ENCODE results near the gene PLD2.

The PLD2 gene

GRCh38 chr17:4808378-4808767 lies 1.4 kb downstream of the PLD2 start:
- no peak for TF ChIP-seq CTCF (IDR thresholded peaks at IDR 0.05)
- Mint-ChIP-seq H3K36me3 (ENCODE audit: low read depth) (peaks cover 36% of the 10 kb centered on the region), H3K4me3 (peak overlapping the region; percentile 93), H3K27me3 (ENCODE audit: low read depth, poor library complexity) (no peaks in the 10 kb centered on the region), H3K27ac (peak overlapping the region; percentile 64), H3K9me3 (no peaks in the 10 kb centered on the region), H3K4me1 (peaks cover 40% of the 10 kb centered on the region)
- DNase-seq, result no peak

GRCh38 chr17:4810696-4811290 lies 3.8 kb downstream of the PLD2 start:
- H3K4me3 Mint-ChIP-seq, result no peak overlapping the region
- H3K36me3 Mint-ChIP-seq (ENCODE audit: low read depth), result peaks cover 42% of the 10 kb centered on the region

GRCh38 chr17:4811471-4811870 lies 4.5 kb downstream of the PLD2 start:
- no peak for TF ChIP-seq CTCF (IDR thresholded peaks at IDR 0.05)
- H3K4me3 Mint-ChIP-seq, result no peak overlapping the region
- H3K4me1 Mint-ChIP-seq, result peaks cover 35% of the 10 kb centered on the region
- DNase-seq, result no peak
- H3K36me3 Mint-ChIP-seq (ENCODE audit: low read depth), result peaks cover 49% of the 10 kb centered on the region
- H3K9me3 Mint-ChIP-seq, result peaks cover 3% of the 10 kb centered on the region
- H3K27ac Mint-ChIP-seq, result no peak overlapping the region
- no peaks in the 10 kb centered on the region for H3K27me3 Mint-ChIP-seq (ENCODE audit: low read depth, poor library complexity)

More at GRCh38 chr17:4810696-4811290, 3.8 kb downstream of the PLD2 start:
- Mint-ChIP-seq H3K27ac (no peak overlapping the region), H3K9me3 (no peaks in the 10 kb centered on the region), H3K27me3 (ENCODE audit: low read depth, poor library complexity) (no peaks in the 10 kb centered on the region), H3K4me1 (peaks cover 40% of the 10 kb centered on the region)
- no peak for TF ChIP-seq CTCF (IDR thresholded peaks at IDR 0.05)
- no peak for DNase-seq

- peaks cover 3% of the 10 kb centered on the region for H3K9me3 Mint-ChIP-seq
- H3K36me3 Mint-ChIP-seq (ENCODE audit: low read depth), result peaks cover 54% of the 10 kb centered on the region
- H3K4me3 Mint-ChIP-seq, result no peak overlapping the region
- H3K27me3 Mint-ChIP-seq (ENCODE audit: low read depth, poor library complexity), result no peaks in the 10 kb centered on the region
- H3K27ac Mint-ChIP-seq, result no peak overlapping the region
- DNase-seq, result no peak
- no peak for TF ChIP-seq CTCF (IDR thresholded peaks at IDR 0.05)
- peaks cover 31% of the 10 kb centered on the region for H3K4me1 Mint-ChIP-seq
Measured at GRCh38 chr17:4812690-4813089, 5.7 kb downstream of the PLD2 start.

GRCh38 chr17:4815043-4815675 lies 8.2 kb downstream of the PLD2 start:
- Mint-ChIP-seq H3K4me3 (no peak overlapping the region), H3K27me3 (ENCODE audit: low read depth, poor library complexity) (no peaks in the 10 kb centered on the region), H3K4me1 (peaks cover 16% of the 10 kb centered on the region), H3K27ac (peak overlapping the region; percentile 1), H3K36me3 (ENCODE audit: low read depth) (peaks cover 51% of the 10 kb centered on the region), H3K9me3 (peaks cover 3% of the 10 kb centered on the region)
- TF ChIP-seq CTCF (IDR thresholded peaks at IDR 0.05), result peak; percentile 16
- no peak for DNase-seq

GRCh38 chr17:4816826-4817225 lies 9.9 kb downstream of the PLD2 start:
- Mint-ChIP-seq H3K9me3 (peaks cover 3% of the 10 kb centered on the region), H3K4me1 (peaks cover 10% of the 10 kb centered on the region), H3K4me3 (no peak overlapping the region), H3K27me3 (ENCODE audit: low read depth, poor library complexity) (no peaks in the 10 kb centered on the region), H3K36me3 (ENCODE audit: low read depth) (peaks cover 38% of the 10 kb centered on the region), H3K27ac (no peak overlapping the region)
- TF ChIP-seq CTCF (IDR thresholded peaks at IDR 0.05), result no peak
- no peak for DNase-seq

All from nephron progenitor cell (in vitro differentiated cells).